ENCODE results near the gene ST6GALNAC6.

The ST6GALNAC6 gene

DNA sequence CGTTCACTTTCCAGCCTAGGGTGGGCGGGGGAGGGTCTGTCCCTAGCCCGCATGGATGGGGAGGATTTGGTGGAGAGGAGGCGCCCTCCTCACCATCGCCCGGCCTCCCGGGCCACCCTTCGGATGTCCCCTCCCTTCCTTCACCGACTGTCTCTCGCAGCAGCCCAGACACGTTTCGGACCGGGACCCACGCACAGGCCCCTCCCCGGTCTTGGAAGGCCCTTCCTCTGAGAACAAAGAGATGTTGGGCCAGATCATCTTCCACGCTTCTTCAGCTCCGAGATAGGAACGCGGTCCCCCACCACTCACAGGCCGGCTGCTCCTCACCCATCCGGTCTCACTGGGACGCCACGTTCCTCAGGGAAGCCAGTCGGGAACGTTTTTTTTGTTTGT is 38.9 kb upstream of the ST6GALNAC6 start:
- TF ChIP-seq GATA2 (IDR thresholded peaks at IDR 0.05; ENCODE audit: low read depth, low read length) (no peak), GATA3 (IDR thresholded peaks at IDR 0.05; ENCODE audit: low read depth, low read length) (no peak)

- TF ChIP-seq GATA3 (IDR thresholded peaks at IDR 0.05; ENCODE audit: low read depth, low read length), result no peak
- TF ChIP-seq GATA2 (IDR thresholded peaks at IDR 0.05; ENCODE audit: low read depth, low read length), result 0 out of 2 replicates have a peak, but pooled peaks have one; percentile 7
Measured at GRCh38 chr9:127937388-127938297, 38.2 kb upstream of the ST6GALNAC6 start, which contains the start of gene DPM2. DPM2 (minus strand) TSS chr9:127937854; CDS start chr9:127937820, 34 bp downstream.

DNA sequence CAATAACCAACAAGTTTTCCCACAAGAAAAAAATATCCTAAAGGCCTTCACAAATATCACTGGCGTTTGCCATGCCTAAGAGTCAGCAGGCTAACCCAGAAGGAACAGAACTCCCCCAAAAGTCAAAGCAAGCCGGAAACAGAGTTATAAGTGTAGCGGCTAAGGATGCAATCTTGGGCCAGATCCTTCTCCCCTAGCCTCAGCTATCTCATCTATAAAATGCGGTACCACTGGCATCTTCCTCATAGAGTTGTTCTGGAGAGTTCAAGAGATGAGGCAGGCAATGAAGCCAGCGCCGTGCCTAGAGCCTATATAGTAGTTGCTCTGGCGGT is 37.6 kb upstream of the ST6GALNAC6 start:
- no peak for TF ChIP-seq GATA2 (IDR thresholded peaks at IDR 0.05; ENCODE audit: low read depth, low read length)
- TF ChIP-seq GATA3 (IDR thresholded peaks at IDR 0.05; ENCODE audit: low read depth, low read length), result no peak

- TF ChIP-seq GATA2 (IDR thresholded peaks at IDR 0.05; ENCODE audit: low read depth, low read length), result no peak
- no peak for TF ChIP-seq GATA3 (IDR thresholded peaks at IDR 0.05; ENCODE audit: low read depth, low read length)
Measured at GRCh38 chr9:127936347-127936852, 37.0 kb upstream of the ST6GALNAC6 start.

- TF ChIP-seq GATA2 (IDR thresholded peaks at IDR 0.05; ENCODE audit: low read depth, low read length) (no peak), GATA3 (IDR thresholded peaks at IDR 0.05; ENCODE audit: low read depth, low read length) (no peak)
Measured at GRCh38 chr9:127935765-127936221, 36.4 kb upstream of the ST6GALNAC6 start.

DNA sequence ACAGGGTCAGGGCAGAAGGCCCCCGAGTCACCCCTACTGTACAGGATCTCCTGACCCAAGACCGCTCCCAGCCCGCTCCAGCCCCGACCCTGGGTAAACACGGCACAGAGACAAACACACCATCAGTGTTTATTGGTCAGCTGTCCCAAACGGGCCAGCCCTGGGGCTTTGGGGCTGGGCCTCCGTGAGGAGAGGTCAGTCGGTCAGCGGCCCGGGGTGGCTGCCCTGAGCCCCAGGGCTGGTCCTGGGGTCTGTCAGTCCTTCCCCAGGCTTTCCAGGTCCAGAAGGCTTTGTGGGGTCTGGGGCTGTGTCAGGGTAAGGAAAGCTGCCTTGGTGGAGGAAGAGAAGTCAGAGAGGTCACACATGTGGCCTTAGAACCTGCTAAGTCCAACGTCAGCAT is 35.6 kb upstream of the ST6GALNAC6 start:
- TF ChIP-seq GATA2 (IDR thresholded peaks at IDR 0.05; ENCODE audit: low read depth, low read length), result no peak
- no peak for TF ChIP-seq GATA3 (IDR thresholded peaks at IDR 0.05; ENCODE audit: low read depth, low read length)

GRCh38 chr9:127934248-127934647 is 34.8 kb upstream of the ST6GALNAC6 start:
- TF ChIP-seq GATA2 (IDR thresholded peaks at IDR 0.05; ENCODE audit: low read depth, low read length) (no peak), GATA3 (IDR thresholded peaks at IDR 0.05; ENCODE audit: low read depth, low read length) (no peak)

DNA sequence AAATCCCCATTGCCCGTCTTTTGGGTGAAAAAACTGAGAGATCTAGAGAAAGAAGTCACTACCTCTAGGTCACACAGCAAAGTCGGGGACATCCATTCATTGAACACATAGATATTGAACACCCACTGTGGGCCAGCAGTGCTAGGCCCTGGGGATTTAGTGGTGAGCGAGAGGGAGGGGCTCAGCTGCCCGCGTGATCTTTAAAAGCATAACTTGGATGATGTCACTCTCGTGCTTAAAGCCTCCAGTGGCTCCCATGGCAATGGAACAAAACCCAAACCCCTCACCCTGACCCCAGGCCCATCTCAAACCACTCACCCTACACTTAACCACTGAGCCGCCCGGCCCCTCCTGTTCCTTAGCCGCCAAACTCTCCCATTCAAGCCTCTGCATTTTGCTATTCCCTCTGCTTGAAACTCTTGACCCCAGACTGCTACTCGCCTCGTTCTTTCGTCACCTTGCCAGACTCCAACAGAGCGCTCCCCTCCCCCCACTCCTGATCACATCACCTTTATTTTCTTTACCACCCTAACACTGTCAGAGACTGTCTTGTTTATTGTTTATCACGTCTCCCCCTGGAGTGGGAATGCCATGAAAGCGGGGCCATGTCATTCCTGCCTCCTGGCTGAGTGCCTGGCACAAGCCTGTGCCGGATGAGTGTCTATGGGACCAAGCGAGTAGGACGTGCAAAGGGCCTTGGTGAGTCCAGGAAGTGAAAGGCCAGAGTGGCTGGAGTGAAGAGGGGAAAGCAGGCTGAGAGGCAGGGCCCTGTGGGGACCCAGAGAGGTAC is 31.9 kb upstream of the ST6GALNAC6 start:
- TF ChIP-seq GATA3 (IDR thresholded peaks at IDR 0.05; ENCODE audit: low read depth, low read length), result no peak
- TF ChIP-seq GATA2 (IDR thresholded peaks at IDR 0.05; ENCODE audit: low read depth, low read length), result no peak

DNA sequence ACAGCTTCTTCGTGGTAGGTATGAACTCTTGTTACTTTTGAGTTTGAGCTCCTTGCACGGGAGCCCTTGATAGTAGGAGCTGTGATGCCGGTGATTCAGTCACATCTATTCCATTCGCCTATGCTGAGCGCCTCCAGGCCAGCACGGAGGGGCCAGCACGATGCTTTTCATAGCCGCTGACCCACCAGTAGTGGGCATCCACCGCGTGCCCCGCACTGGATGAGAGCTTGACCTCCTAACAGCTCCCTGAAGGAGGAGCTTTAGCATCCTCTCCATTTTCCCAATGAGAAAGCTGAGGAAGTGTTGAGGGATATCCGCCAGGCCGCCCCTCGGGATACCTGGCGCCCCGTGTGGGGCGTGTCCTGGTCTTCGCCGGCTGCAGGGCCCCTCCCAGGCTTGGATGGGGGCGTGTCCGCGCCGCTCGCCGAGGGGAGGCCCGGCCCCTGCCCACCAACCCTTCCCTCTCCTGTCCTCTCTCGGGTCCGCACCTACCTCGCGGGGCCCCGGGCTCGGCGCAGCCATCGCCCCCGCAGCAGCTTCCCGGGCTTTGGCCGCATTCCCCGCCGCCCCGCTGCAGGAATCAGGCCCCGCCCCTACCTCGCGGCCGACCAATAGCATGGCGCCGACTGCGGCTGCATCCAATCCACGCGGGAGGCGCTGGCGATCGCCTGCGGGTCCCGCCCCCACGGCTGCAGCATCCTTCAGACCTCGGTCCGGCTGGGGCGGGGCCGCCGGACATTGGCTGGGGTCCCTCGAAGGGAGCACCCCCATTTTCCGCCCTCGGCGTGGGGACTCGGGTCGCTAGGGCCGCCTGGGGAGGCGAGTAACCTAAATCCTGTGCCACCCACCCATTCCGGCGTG is 31.1 kb upstream of the ST6GALNAC6 start, which contains the start of gene PIP5KL1:
Gene PIP5KL1, minus strand, starts transcription at position 547 of the 861 bp plus-strand sequence. Its CDS starts 25 bp downstream, at position 522.
- TF ChIP-seq GATA2 (IDR thresholded peaks at IDR 0.05; ENCODE audit: low read depth, low read length) (no peak), GATA3 (IDR thresholded peaks at IDR 0.05; ENCODE audit: low read depth, low read length) (no peak)

GRCh38 chr9:127929625-127929979 is 30.2 kb upstream of the ST6GALNAC6 start:
- no peak for TF ChIP-seq GATA2 (IDR thresholded peaks at IDR 0.05; ENCODE audit: low read depth, low read length)
- no peak for TF ChIP-seq GATA3 (IDR thresholded peaks at IDR 0.05; ENCODE audit: low read depth, low read length)

- TF ChIP-seq GATA3 (IDR thresholded peaks at IDR 0.05; ENCODE audit: low read depth, low read length), result no peak
- TF ChIP-seq GATA2 (IDR thresholded peaks at IDR 0.05; ENCODE audit: low read depth, low read length), result no peak
Measured at GRCh38 chr9:127928676-127929624, 29.5 kb upstream of the ST6GALNAC6 start.

DNA sequence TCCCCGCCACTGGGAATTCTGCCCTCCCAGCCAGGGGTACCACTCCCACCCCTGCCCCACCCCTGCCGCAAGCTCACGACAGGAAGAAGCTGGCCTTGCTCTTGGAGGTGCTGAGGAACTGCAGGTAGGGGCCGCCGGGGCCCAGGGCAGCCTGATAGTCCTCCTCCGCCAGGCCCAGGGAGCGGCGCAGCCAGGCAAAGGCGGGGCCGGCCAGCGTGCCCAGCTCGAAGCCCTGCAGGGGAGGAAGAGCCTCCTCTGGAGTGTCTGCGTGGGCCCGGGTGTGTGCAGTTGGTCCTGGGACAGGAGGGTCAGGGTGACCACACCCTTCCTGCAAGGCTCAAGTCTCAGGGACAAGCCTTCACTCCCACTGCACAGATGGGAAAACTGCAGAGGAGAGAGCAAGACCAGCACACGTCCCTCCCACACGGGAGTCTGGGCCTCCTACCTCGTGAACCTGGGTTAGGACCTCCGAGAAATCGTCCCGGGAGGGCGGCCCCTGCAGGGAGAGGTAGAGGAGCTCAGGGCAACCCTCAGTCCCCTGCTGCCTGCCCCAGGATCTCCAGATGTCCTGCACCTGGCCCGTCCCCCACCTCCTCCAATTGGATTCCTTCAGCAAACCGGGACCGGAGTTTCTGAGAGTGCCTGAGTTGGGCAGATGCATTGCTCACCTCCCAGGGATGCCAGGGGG is 28.7 kb upstream of the ST6GALNAC6 start:
- TF ChIP-seq GATA3 (IDR thresholded peaks at IDR 0.05; ENCODE audit: low read depth, low read length) (no peak), GATA2 (IDR thresholded peaks at IDR 0.05; ENCODE audit: low read depth, low read length) (no peak)
